Measurements from ENCODE around the gene LDLRAD3. TPM values are rescaled to one million over a fixed set of nuclear protein-coding genes. Genes with fewer than 3 reads are reported as not detected.

The LDLRAD3 gene
- total and polyA plus RNA-seq, 8 donors = 2.5 to 6.8 (median 5.6) TPM

GRCh38 chr11:36146437-36146836 lies 202.6 kb downstream of the LDLRAD3 start:
- DNase-seq (no peak), FAIRE-seq (no peak), ATAC-seq (no peak)
- Histone ChIP-seq H3K9me3 (no peaks in the 10 kb centered on the region), H3K4me3 (no peak overlapping the region), H3K4me1 (no peaks in the 10 kb centered on the region), H3K36me3 (no peaks in the 10 kb centered on the region), H3K27ac (no peak overlapping the region), H3K27me3 (no peaks in the 10 kb centered on the region)
- WGBS, 2 donors = 91 to 93% methylated on average over 5 of the region's 5 CpGs
- no peak for TF ChIP-seq CTCF (IDR thresholded peaks at IDR 0.05)
- intact Hi-C loops (cut with DNase I) = no loop called here

- Histone ChIP-seq H3K27ac (no peak overlapping the region), H3K9me3 (no peaks in the 10 kb centered on the region), H3K36me3 (no peaks in the 10 kb centered on the region), H3K4me3 (no peak overlapping the region), H3K27me3 (no peaks in the 10 kb centered on the region), H3K4me1 (no peaks in the 10 kb centered on the region)
- WGBS, 2 donors = 28 to 44% methylated on average over 1 of the region's 1 CpG
- ATAC-seq = no peak
- no peak for DNase-seq
- no peak for TF ChIP-seq CTCF (IDR thresholded peaks at IDR 0.05)
- intact Hi-C loops (cut with DNase I) = no loop called here
- FAIRE-seq = no peak
Observed at GRCh38 chr11:36147491-36147890, 203.6 kb downstream of the LDLRAD3 start.

GRCh38 chr11:36148701-36149100 lies 204.8 kb downstream of the LDLRAD3 start:
- no peaks in the 10 kb centered on the region for H3K4me1 ChIP-seq
- ATAC-seq (no peak), FAIRE-seq (no peak), DNase-seq (peak in 1 of 6 donors; percentile 5)
- no peaks in the 10 kb centered on the region for H3K9me3 ChIP-seq
- intact Hi-C loops (cut with DNase I) = no loop called here
- H3K27ac ChIP-seq = no peak overlapping the region
- H3K27me3 ChIP-seq = no peaks in the 10 kb centered on the region
- TF ChIP-seq CTCF (IDR thresholded peaks at IDR 0.05) = no peak
- 85 to 91% methylated on average over 3 of the region's 3 CpGs for WGBS, 2 donors
- H3K4me3 ChIP-seq = no peak overlapping the region
- H3K36me3 ChIP-seq = no peaks in the 10 kb centered on the region

GRCh38 chr11:36149538-36150242 lies 205.8 kb downstream of the LDLRAD3 start:
- no peaks in the 10 kb centered on the region for H3K4me1 ChIP-seq
- ATAC-seq = peak; percentile 94 to 96 (median 94)
- H3K9me3 ChIP-seq = no peaks in the 10 kb centered on the region
- peak in 4 of 6 donors; percentile 31 to 60 (median 46) for DNase-seq
- intact Hi-C loops (cut with DNase I) = no loop called here
- no peak for TF ChIP-seq CTCF (IDR thresholded peaks at IDR 0.05)
- no peak for FAIRE-seq
- WGBS, 2 donors = 44 to 55% methylated on average over 8 of the region's 8 CpGs
- H3K27me3 ChIP-seq = no peaks in the 10 kb centered on the region
- H3K4me3 ChIP-seq = no peak overlapping the region
- H3K36me3 ChIP-seq = no peaks in the 10 kb centered on the region
- H3K27ac ChIP-seq = peak overlapping the region in 2 of 4 donors; percentile 17 to 41

GRCh38 chr11:36150986-36151385 lies 207.1 kb downstream of the LDLRAD3 start:
- DNase-seq = no peak
- no peak for ATAC-seq
- TF ChIP-seq CTCF (IDR thresholded peaks at IDR 0.05) = no peak
- no peaks in the 10 kb centered on the region for H3K9me3 ChIP-seq
- no peak overlapping the region for H3K4me3 ChIP-seq
- 86 to 92% methylated on average over 4 of the region's 4 CpGs for WGBS, 2 donors
- H3K36me3 ChIP-seq = no peaks in the 10 kb centered on the region
- FAIRE-seq = no peak
- H3K27ac ChIP-seq = no peak overlapping the region
- H3K4me1 ChIP-seq = no peaks in the 10 kb centered on the region
- no peaks in the 10 kb centered on the region for H3K27me3 ChIP-seq
- intact Hi-C loops (cut with DNase I) = no loop called here

Measured in pancreas (tissue), 10 donors.